Stimulated activated CD8-positive, alpha-beta memory T cell treated with anti-CD3 and anti-CD28 coated beads, Interleukin-2, amount 100 ng/mL, for 1 hour (primary cell): ENCODE measurements around the gene TNP2.
"Not testable (repeated sequence)": the region's sequence is repeated elsewhere in the genome, so short reads cannot be mapped to it uniquely, and the experiment has no call there.

Experiments used
- DNase-seq, 2 donors: peaks; one replicate each; pipeline ENCODE4 v3.0.0-alpha.2; 2020; ENCODE audit warnings: low read depth in 2 of 2

TNP2 gene

GRCh38 chr16:11220507-11220906 is 48.6 kb downstream of the TNP2 start:
- not testable (repeated sequence) for DNase-seq

DNA sequence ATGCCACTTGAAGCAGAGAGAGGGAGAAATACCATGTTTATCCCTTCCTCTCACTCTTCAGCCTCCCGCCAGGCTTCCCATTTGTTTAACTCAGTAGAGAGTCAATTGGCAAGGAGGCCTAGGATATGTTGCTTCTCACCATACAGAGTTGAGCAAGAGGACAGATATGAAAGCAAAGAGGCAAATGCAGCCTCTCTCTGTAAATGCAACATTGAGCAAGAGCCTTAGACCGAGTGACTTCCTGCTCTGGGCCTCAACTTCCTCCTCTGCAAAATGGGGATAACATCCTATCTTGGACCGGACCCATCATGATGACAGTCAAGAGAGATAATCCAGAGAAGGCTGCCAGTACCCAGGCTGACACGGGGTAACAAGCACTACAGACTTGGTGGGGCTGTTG is 49.9 kb downstream of the TNP2 start:
- no peak for DNase-seq

GRCh38 chr16:11218604-11218962 is 50.5 kb downstream of the TNP2 start:
- DNase-seq = no peak
